Measurements from ENCODE around the gene CSTB.

GRCh38 chr21:43797415-43797814 is 21.3 kb upstream of the CSTB start:
- TF ChIP-seq EZH2 (IDR thresholded peaks at IDR 0.05) (no peak), POLR2AphosphoS5 (IDR thresholded peaks at IDR 0.05; ENCODE audit: borderline replicate concordance, low read depth, low read length) (no peak), FOXP2 (optimal IDR thresholded peaks at IDR 0.05; ENCODE audit: control extremely low read depth, extremely low read length, insufficient read depth) (no peak)
